ENCODE results near the gene ORC6. TPM values are rescaled to one million over a fixed set of nuclear protein-coding genes. Genes with fewer than 3 reads are reported as not detected.

Gene ORC6
- total RNA-seq, 1 experiment from 2014 or later: 95.1 TPM

DNA sequence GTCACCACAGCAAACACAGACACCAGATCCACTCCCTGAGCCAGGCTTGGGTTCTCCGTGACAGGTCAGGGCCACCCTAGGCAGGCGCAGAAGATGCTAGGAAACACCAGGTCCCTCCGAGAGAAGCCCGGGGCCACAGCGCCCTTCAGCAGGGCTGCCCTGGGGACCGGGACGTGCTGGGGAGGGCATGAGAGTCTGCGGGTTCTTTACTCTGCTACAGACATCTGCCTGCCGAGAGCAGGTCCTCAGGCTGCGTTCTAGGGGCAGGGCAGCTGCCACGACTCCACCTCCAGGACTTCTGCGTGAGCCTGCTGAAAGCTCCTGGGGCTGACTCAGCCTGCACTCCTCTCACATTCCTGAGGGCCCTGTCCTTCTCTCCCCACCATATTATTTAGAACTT, 47.2 kb downstream of the ORC6 start:
- Histone ChIP-seq H3K4me3 (ENCODE audit: low read depth, low read length, poor library complexity, severe bottlenecking) (no peak overlapping the region), H3K27ac (ENCODE audit: low read depth, low read length, poor library complexity, severe bottlenecking) (no peak overlapping the region), H3K9me3 (ENCODE audit: low read depth, low read length, poor library complexity, severe bottlenecking) (no peaks in the 10 kb centered on the region), H3K4me1 (ENCODE audit: insufficient read depth, low read length, poor library complexity, severe bottlenecking) (no peaks in the 10 kb centered on the region), H3K36me3 (ENCODE audit: insufficient read depth, low read length, poor library complexity, severe bottlenecking) (no peaks in the 10 kb centered on the region), H3K27me3 (replicated peaks; ENCODE audit: insufficient read depth, low read depth, low read length, poor library complexity) (no peaks in the 10 kb centered on the region)
- intact Hi-C loops (cut with micrococcal nuclease; ENCODE audit: unreplicated experiment): no loop called here
- no TSS peak for BruUV-seq (replicated peaks)
- POLR2A ChIA-PET (ENCODE audit: low non-redundant PET): no interaction called here
- no peak for DNase-seq (ENCODE audit: low spot score)
- CTCF ChIA-PET: no interaction called here
- TF ChIP-seq EZH2 (IDR thresholded peaks at IDR 0.05; ENCODE audit: borderline replicate concordance, low read depth, low read length, poor library complexity, severe bottlenecking) (no peak), CTCF (conservative IDR thresholded peaks at IDR 0.05; ENCODE audit: low read depth, low read length) (no peak)

DNA sequence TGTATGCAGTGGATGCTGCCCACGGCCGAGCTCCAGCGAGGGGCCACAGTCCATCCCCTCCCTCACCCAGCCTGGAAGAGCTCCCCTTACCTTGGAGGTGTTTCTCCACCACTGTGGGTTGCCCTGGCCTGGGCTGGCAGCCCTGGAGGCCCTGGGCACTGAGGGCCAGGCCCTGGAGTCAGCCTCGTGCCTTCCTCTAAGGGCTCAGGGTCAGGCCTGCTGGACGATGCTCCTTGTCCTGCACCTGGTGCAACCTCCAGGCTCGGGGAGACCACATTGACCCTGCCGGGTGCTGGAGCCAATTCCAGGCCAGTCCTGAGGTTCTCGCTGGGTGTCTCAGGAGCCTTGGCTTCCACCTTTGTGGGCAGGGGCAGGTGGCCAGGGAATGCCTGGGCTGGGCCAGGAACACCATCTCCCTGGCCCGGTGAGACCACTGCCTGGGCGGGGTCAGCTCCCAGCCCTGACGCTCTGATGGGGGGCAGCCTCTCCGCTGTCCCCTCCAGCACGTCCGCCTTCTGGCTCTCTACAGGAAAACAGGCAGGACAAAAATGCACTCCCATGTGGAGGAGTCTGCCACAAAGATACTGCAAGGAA, 48.3 kb downstream of the ORC6 start:
- H3K36me3 ChIP-seq (ENCODE audit: insufficient read depth, low read length, poor library complexity, severe bottlenecking): no peaks in the 10 kb centered on the region
- H3K27me3 ChIP-seq (replicated peaks; ENCODE audit: insufficient read depth, low read depth, low read length, poor library complexity): no peaks in the 10 kb centered on the region
- no peak for TF ChIP-seq EZH2 (IDR thresholded peaks at IDR 0.05; ENCODE audit: borderline replicate concordance, low read depth, low read length, poor library complexity, severe bottlenecking)
- TF ChIP-seq CTCF (conservative IDR thresholded peaks at IDR 0.05; ENCODE audit: low read depth, low read length): no peak
- ChIA-PET CTCF (no interaction called here), POLR2A (ENCODE audit: low non-redundant PET) (no interaction called here)
- no peaks in the 10 kb centered on the region for H3K4me1 ChIP-seq (ENCODE audit: insufficient read depth, low read length, poor library complexity, severe bottlenecking)
- intact Hi-C loops (cut with micrococcal nuclease; ENCODE audit: unreplicated experiment): no loop called here
- no peak overlapping the region for H3K27ac ChIP-seq (ENCODE audit: low read depth, low read length, poor library complexity, severe bottlenecking)
- no TSS peak for BruUV-seq (replicated peaks)
- DNase-seq (ENCODE audit: low spot score): no peak
- no peaks in the 10 kb centered on the region for H3K9me3 ChIP-seq (ENCODE audit: low read depth, low read length, poor library complexity, severe bottlenecking)
- no peak overlapping the region for H3K4me3 ChIP-seq (ENCODE audit: low read depth, low read length, poor library complexity, severe bottlenecking)

- H3K4me1 ChIP-seq (ENCODE audit: insufficient read depth, low read length, poor library complexity, severe bottlenecking): no peaks in the 10 kb centered on the region
- no peaks in the 10 kb centered on the region for H3K27me3 ChIP-seq (replicated peaks; ENCODE audit: insufficient read depth, low read depth, low read length, poor library complexity)
- no peaks in the 10 kb centered on the region for H3K36me3 ChIP-seq (ENCODE audit: insufficient read depth, low read length, poor library complexity, severe bottlenecking)
- DNase-seq (ENCODE audit: low spot score): no peak
- TF ChIP-seq EZH2 (IDR thresholded peaks at IDR 0.05; ENCODE audit: borderline replicate concordance, low read depth, low read length, poor library complexity, severe bottlenecking): no peak
- TF ChIP-seq CTCF (conservative IDR thresholded peaks at IDR 0.05; ENCODE audit: low read depth, low read length): no peak
- ChIA-PET POLR2A (ENCODE audit: low non-redundant PET) (no interaction called here), CTCF (no interaction called here)
- no TSS peak for BruUV-seq (replicated peaks)
- no peaks in the 10 kb centered on the region for H3K9me3 ChIP-seq (ENCODE audit: low read depth, low read length, poor library complexity, severe bottlenecking)
- no peak overlapping the region for H3K4me3 ChIP-seq (ENCODE audit: low read depth, low read length, poor library complexity, severe bottlenecking)
- no peak overlapping the region for H3K27ac ChIP-seq (ENCODE audit: low read depth, low read length, poor library complexity, severe bottlenecking)
- intact Hi-C loops (cut with micrococcal nuclease; ENCODE audit: unreplicated experiment): no loop called here
These were observed 50.5 kb downstream of the ORC6 start for GRCh38 chr16:46739934-46740333.

All from A673 (cell line).